ENCODE data around the gene PCBP3.

PCBP3 gene

DNA sequence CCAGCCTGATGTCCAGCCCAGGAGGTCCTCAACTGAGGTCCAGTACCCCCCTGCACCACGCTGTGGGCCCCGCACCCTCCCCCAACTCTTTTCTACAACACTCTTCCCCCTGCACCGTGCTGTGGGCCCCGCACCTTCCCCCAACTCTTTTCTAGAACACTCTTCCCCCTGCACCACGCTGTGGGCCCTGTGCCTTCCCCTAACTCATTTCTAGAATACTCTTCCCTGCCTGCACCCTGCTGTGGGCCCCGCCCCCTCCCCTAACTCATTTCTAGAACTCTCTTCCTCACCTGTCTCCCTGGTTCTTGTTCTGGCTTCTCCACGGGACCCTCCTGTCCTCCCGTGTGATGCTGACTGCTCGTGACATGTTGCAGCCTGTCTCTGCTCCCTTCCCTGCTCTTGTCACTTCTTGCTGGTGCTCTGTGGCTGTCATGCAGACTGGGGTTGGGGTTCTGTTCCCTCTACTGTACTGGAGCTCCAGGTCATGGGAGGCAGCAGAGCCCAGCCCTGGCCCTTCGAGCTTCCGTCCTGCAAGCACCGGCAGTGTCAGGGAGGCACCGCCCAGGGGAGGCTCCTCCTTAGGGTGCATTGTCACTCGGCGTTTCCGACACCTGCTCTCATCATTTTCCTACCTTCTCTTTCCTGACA lies 177.9 kb downstream of the PCBP3 start:
- Histone ChIP-seq H3K27ac (no peak overlapping the region), H3K4me1 (ENCODE audit: control insufficient read depth in 1 of 2, insufficient read depth in 1 of 2, low read depth in 1 of 2, low read length in 1 of 2) (peaks cover 41 to 43% of the 10 kb centered on the region in 2 experiments), H3K27me3 (no peaks in the 10 kb centered on the region), H3K36me3 (no peaks in the 10 kb centered on the region), H3K9me3 (no peaks in the 10 kb centered on the region), H3K4me3 (ENCODE audit: low read depth in 1 of 2, low read length in 1 of 2) (no peak overlapping the region)
- TF ChIP-seq, protein P1, sequence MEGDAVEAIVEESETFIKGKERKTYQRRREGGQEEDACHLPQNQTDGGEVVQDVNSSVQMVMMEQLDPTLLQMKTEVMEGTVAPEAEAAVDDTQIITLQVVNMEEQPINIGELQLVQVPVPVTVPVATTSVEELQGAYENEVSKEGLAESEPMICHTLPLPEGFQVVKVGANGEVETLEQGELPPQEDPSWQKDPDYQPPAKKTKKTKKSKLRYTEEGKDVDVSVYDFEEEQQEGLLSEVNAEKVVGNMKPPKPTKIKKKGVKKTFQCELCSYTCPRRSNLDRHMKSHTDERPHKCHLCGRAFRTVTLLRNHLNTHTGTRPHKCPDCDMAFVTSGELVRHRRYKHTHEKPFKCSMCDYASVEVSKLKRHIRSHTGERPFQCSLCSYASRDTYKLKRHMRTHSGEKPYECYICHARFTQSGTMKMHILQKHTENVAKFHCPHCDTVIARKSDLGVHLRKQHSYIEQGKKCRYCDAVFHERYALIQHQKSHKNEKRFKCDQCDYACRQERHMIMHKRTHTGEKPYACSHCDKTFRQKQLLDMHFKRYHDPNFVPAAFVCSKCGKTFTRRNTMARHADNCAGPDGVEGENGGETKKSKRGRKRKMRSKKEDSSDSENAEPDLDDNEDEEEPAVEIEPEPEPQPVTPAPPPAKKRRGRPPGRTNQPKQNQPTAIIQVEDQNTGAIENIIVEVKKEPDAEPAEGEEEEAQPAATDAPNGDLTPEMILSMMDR (IDR thresholded peaks at IDR 0.05): no peak

DNA sequence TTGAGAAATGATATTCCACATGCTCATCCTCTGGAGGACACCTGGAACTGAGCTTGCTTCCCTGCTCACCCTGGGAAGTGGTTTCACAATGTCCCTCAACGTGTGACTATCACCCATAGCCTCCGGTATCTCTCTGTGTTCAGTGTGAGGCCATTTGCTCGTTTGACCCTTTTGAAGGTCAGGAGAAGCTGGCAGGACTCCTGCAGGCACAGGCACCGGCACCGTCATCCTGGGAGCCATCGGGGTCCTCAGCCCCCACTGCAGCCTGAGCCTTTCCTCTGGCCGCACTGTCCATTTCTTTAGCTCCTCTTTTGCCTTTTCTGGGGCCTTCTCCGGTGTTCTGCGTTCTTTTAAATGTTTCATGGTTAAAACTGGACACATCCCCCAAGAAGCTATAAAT lies 178.5 kb downstream of the PCBP3 start:
- no peaks in the 10 kb centered on the region for H3K27me3 ChIP-seq
- no peak overlapping the region for H3K4me3 ChIP-seq (ENCODE audit: low read depth in 1 of 2, low read length in 1 of 2)
- TF ChIP-seq, protein P1 (IDR thresholded peaks at IDR 0.05): no peak
- peaks cover 40 to 41% of the 10 kb centered on the region in 2 experiments for H3K4me1 ChIP-seq (ENCODE audit: control insufficient read depth in 1 of 2, insufficient read depth in 1 of 2, low read depth in 1 of 2, low read length in 1 of 2)
- H3K36me3 ChIP-seq: no peaks in the 10 kb centered on the region
- H3K27ac ChIP-seq: no peak overlapping the region
- H3K9me3 ChIP-seq: no peaks in the 10 kb centered on the region

DNA sequence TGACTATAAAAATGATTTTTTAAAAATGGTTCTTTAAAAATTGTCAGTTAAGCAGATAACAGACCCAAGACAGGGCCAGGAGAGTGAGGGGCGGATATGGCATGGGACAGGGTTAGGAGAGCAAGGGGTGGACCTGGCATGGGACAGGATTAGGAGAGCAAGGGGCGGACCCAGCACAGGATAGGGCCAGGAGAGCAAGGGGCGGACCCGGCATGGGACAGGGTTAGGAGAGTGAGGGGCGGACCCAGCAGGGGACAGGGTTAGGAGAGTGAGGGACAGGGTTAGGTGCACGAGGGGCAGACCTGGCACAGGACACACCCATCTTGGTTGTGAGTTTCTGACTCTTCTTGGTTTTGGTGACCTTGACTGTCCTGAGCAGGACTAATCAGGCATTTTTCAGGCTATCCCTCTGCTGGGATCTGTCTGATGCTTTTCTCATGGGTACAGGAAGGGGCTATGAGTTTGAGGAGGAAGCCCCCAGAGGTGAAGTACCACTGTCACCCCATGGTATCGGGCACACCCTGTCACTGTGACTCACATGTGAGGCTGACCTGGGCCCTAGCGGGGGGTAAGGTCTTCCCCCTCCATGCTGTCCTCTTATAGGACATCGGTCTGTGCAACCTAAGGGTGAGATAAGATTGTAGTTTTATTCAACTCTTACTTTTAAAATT lies 179.0 kb downstream of the PCBP3 start:
- no peaks in the 10 kb centered on the region for H3K9me3 ChIP-seq
- H3K27me3 ChIP-seq: no peaks in the 10 kb centered on the region
- H3K27ac ChIP-seq: no peak overlapping the region
- TF ChIP-seq, protein P1 (IDR thresholded peaks at IDR 0.05): no peak
- no peak overlapping the region for H3K4me3 ChIP-seq (ENCODE audit: low read depth in 1 of 2, low read length in 1 of 2)
- H3K36me3 ChIP-seq: no peaks in the 10 kb centered on the region
- peaks cover 34 to 36% of the 10 kb centered on the region in 2 experiments for H3K4me1 ChIP-seq (ENCODE audit: control insufficient read depth in 1 of 2, insufficient read depth in 1 of 2, low read depth in 1 of 2, low read length in 1 of 2)

DNA sequence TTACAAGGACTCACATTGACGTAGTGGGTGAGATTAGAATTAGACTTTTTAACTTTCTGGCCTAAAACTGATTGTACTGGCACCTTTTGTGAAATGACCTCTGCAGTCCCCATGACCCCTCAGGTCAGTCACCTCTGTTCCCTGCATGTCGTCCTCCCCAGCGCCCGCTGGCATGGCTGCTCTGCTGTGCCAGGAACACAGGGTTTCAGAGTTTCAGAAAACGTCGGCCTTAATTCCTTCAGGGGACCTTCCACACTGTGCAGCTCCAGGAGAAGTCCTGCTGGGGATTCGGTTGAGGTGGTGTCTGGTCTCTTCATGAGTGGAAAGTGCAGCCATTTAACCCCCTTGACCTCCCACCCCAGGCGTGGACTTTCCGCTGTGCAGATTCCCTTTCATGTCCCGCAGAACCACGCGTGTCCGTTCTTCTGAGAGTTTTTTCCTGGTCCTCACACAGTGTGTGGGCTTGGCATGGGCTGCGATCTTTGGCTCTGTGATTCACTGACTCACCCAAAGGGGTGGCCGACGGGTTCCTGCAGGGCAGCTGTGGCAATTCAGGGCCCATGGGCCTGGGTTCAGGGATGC lies 179.7 kb downstream of the PCBP3 start:
- Histone ChIP-seq H3K4me1 (ENCODE audit: control insufficient read depth in 1 of 2, insufficient read depth in 1 of 2, low read depth in 1 of 2, low read length in 1 of 2) (peaks cover 28 to 30% of the 10 kb centered on the region in 2 experiments), H3K27me3 (no peaks in the 10 kb centered on the region), H3K36me3 (no peaks in the 10 kb centered on the region), H3K4me3 (ENCODE audit: low read depth in 1 of 2, low read length in 1 of 2) (no peak overlapping the region), H3K27ac (no peak overlapping the region), H3K9me3 (no peaks in the 10 kb centered on the region)
- TF ChIP-seq, protein P1 (IDR thresholded peaks at IDR 0.05): no peak

DNA sequence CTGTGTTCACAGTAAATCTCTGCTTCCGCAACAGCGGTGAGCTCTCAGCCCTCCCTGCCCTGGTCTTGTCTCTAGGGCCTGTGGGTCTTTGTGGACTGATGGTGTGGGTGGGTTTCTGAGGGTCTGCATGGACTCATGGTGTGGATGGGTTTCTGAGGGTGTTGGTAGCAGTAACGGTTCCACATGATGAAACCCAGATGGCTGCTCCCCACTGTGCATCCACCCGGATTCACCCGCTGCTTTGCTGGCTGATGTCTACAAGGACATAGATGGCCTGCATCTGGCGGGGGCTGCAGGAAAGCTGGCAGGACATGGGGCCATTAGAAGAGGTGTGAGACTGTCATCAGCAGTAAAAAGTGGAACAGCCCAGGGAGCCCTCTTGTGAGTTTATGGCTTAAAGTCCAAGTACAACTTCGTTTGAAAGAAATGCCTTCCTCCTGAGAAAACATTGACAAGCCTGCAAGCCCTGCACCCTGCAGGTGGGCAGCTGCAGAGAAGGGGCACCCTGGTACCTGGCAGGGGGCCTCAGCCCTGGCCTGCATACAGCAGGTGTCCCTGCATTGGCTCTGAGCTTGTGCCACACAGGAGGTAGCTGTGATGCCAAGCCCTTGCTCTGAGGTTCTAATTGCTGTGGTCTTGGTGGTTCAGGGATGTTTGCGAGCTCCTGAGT lies 181.2 kb downstream of the PCBP3 start:
- Histone ChIP-seq H3K4me3 (ENCODE audit: low read depth in 1 of 2, low read length in 1 of 2) (no peak overlapping the region), H3K9me3 (no peaks in the 10 kb centered on the region), H3K27ac (no peak overlapping the region), H3K36me3 (no peaks in the 10 kb centered on the region), H3K4me1 (ENCODE audit: control insufficient read depth in 1 of 2, insufficient read depth in 1 of 2, low read depth in 1 of 2, low read length in 1 of 2) (peaks cover 13 to 15% of the 10 kb centered on the region in 2 experiments), H3K27me3 (no peaks in the 10 kb centered on the region)
- TF ChIP-seq, protein P1 (IDR thresholded peaks at IDR 0.05): no peak
